ENCODE measurements around the gene KCNN3.

The KCNN3 gene

DNA sequence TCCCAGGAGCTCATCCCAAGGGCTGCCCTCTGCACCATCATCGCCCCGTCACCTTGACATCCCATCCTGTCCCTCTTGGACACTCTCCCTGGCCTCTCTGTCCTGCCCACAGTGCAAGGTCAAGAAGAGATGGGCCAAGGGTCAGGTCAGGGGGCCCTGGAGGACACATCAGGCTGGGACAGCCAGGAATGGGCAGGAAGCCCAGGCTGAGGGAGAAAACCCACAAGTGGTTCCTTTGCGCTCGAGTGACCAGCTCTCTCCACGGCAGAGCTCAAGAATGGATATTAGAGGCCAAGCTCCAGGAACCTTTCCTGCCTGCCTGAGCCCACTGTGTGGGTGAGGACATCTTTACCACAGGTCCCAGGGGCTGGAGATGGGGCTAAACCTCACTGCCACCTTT is 41.0 kb downstream of the KCNN3 start:
- POLR2A ChIA-PET: no interaction called here
- CTCF ChIA-PET: interaction anchor here (0.8 to 1.6 kb wide), 5 partner anchors 10 to 44 kb away, joined by 3 to 5 read pairs (median 4); no protein-coding TSS in a partner anchor
- DNase-seq (ENCODE audit: extremely low spot score): no peak
- no peak for TF ChIP-seq CTCF (IDR thresholded peaks at IDR 0.05; ENCODE audit: control extremely low read depth, extremely low read depth, low read depth, missing control alignments)

DNA sequence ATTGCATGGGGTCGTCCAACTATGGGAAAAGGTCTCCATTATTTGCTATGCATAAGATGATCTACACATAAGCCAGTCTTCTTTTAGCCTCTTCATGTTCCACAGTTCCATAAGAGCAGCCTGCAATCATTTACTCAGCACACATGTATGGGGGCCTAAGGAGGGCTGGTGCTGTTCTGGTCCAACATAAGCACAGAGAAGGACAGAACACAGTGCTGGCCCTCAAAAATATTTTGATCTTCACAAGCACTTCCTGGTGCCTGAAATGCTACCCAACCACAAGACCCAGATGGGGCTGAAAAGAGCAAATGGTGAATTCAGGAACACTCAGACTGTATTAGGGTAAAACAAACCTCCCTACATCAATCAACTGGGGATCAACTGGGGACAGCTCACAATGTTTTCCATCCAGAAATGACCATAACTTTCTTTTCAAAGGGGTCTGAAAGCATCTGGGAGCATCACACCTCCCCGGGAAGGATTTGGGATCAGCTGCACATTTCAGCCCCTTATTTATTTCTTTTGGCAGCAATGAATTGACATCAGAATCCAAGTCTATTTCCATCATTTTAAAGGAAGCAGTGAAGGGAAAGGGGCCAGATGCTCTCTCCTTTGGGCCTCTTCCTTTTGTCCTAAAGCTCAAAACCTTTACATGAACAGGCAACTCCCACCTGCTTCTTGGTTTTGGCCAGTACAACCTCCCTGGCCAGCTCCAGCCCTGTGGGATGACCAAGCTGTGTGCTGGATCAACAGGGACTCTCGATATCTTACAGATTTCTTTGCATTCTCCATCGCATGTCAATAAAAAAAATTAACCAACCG is 45.7 kb downstream of the KCNN3 start:
- TF ChIP-seq CTCF (IDR thresholded peaks at IDR 0.05; ENCODE audit: control extremely low read depth, extremely low read depth, low read depth, missing control alignments): no peak
- ChIA-PET POLR2A (no interaction called here), CTCF (interaction anchor here (0.7 to 1.9 kb wide), 8 partner anchors 10 to 345 kb away, joined by 3 to 6 read pairs (median 3); no protein-coding TSS in a partner anchor)
- DNase-seq (ENCODE audit: extremely low spot score): no peak

GRCh38 chr1:154822717-154823116 is 47.4 kb downstream of the KCNN3 start:
- no peak for DNase-seq (ENCODE audit: extremely low spot score)
- TF ChIP-seq CTCF (IDR thresholded peaks at IDR 0.05; ENCODE audit: control extremely low read depth, extremely low read depth, low read depth, missing control alignments): no peak
- POLR2A ChIA-PET: no interaction called here
- CTCF ChIA-PET: interaction anchor here (0.9 to 1.6 kb wide), 6 partner anchors 13 to 343 kb away, joined by 3 to 5 read pairs (median 4); no protein-coding TSS in a partner anchor

DNA sequence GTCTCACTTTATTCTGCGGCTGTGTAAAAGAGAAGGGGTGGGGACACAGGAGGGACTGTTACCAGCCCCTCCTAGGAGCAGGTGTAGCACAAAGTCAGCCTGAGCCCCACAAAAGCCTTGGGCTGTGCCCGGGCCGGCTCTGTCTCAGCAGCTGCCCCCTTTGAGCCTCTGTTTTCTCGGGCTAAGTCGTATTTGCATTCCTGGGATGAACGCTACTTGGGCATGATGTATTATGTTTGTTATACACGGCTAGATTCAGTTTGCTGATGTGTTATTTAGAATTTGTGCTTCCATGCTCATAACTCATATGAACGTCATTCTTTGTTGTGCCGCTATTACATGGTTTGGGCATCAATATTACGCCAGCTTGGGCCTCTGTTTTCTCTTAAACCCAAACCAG is 47.8 kb downstream of the KCNN3 start:
- TF ChIP-seq CTCF (IDR thresholded peaks at IDR 0.05; ENCODE audit: control extremely low read depth, extremely low read depth, low read depth, missing control alignments): no peak
- ChIA-PET POLR2A (no interaction called here), CTCF (interaction anchor here (0.9 to 1.6 kb wide), 3 partner anchors 38 to 343 kb away, joined by 3 read pairs; no protein-coding TSS in a partner anchor)
- no peak for DNase-seq (ENCODE audit: extremely low spot score)

- CTCF ChIA-PET: interaction anchor here (1.2 to 2.9 kb wide), 4 partner anchors 12 to 60 kb away, joined by 3 to 10 read pairs (median 7); no protein-coding TSS in a partner anchor
- no peak for DNase-seq (ENCODE audit: extremely low spot score)
- POLR2A ChIA-PET: no interaction called here
- TF ChIP-seq CTCF (IDR thresholded peaks at IDR 0.05; ENCODE audit: control extremely low read depth, extremely low read depth, low read depth, missing control alignments): no peak
Observed at GRCh38 chr1:154821083-154821482, 49.0 kb downstream of the KCNN3 start.

- ChIA-PET CTCF (interaction anchor here (0.9 to 2.9 kb wide), 7 partner anchors 11 to 152 kb away, joined by 3 to 10 read pairs (median 4); no protein-coding TSS in a partner anchor), POLR2A (no interaction called here)
- no peak for TF ChIP-seq CTCF (IDR thresholded peaks at IDR 0.05; ENCODE audit: control extremely low read depth, extremely low read depth, low read depth, missing control alignments)
- DNase-seq (ENCODE audit: extremely low spot score): no peak
Observed at GRCh38 chr1:154820646-154821045, 49.4 kb downstream of the KCNN3 start.
